Endothelial cell of umbilical vein (primary cell): ENCODE results near the gene GALNT17. TPM values are rescaled to one million over a fixed set of nuclear protein-coding genes. Genes with fewer than 3 reads are reported as not detected.

ENCODE experiments used
- BruUV-seq: library from RNA; stranded (reverse); fragments of 400-500 nt; replicated peaks from 2 replicates; lab custom pipeline; 2021; lab: Mats Ljungman, UMichigan
- CTCF ChIA-PET: fragments of 300-600, 350-600 bp; sonication (Branson Sonifier 250); formaldehyde crosslinking; loops from one replicate; lab custom pipeline; 2021; ENCODE audit warnings: antibody characterized with exemption, inconsistent platforms; lab: Charles Lee
- POLR2A ChIA-PET: fragments of 300-600, 350-600 bp; sonication (Branson Sonifier 250); formaldehyde crosslinking; loops from one replicate; lab custom pipeline; 2021; ENCODE audit warnings: antibody characterized with exemption, inconsistent platforms; lab: Charles Lee
- DNase-seq: peaks from one replicate; pipeline ENCODE4 v3.0.0-alpha.2; 2011; ENCODE audit warnings: low read depth, low spot score
- FAIRE-seq: peaks from 2 replicates; lab custom pipeline; 2011; peaks lifted over from hg19 to GRCh38; lab: Jason Lieb, UNC
- H2AFZ ChIP-seq: 2 replicates; pipeline ENCODE4 v1.6.0; 2012; ENCODE audit warnings: low read depth, low read length, control low read depth, inconsistent platforms
- H3K27ac ChIP-seq: 2 replicates; pipeline ENCODE4 v1.5.1; 2011; ENCODE audit warnings: low read depth, mild to moderate bottlenecking, control low read depth, low read length, moderate library complexity; ENCODE audit not compliant: insufficient read depth
- H3K27me3 ChIP-seq, 2 experiments: 2 replicates each; pipeline versions ENCODE4 v1.6.0 to v1.6.1; 2011; ENCODE audit warnings: low read length in 2 of 2, mixed read lengths in 1 of 2; ENCODE audit not compliant: control insufficient read depth in 2 of 2, insufficient read depth in 2 of 2
- H3K36me3 ChIP-seq, 2 experiments: 2 replicates in 1 of 2; 3 replicates in 1 of 2; pipeline ENCODE4 v1.5.1; 2011; ENCODE audit warnings: low read length in 2 of 2, mild to moderate bottlenecking in 1 of 2, moderate library complexity in 1 of 2; ENCODE audit not compliant: control insufficient read depth in 2 of 2, insufficient read depth in 2 of 2; ENCODE audit errors: extremely low read depth in 1 of 2
- H3K4me1 ChIP-seq: 3 replicates; pipeline ENCODE4 v1.5.1; 2011; ENCODE audit warnings: mild to moderate bottlenecking, low read length; ENCODE audit not compliant: control insufficient read depth, insufficient read depth; ENCODE audit errors: extremely low read depth
- H3K4me2 ChIP-seq: 2 replicates; pipeline ENCODE4 v1.6.1; 2011; ENCODE audit warnings: low read length, control low read depth, mixed read lengths; ENCODE audit not compliant: insufficient read depth
- H3K4me3 ChIP-seq, 3 experiments: fragments of 200-600 bp in 1 of 3; sonication (generic), shearing (Covaris generic) in 1 of 3; replicated peaks in 1 of 3; 2 replicates each; pipeline ENCODE4 v1.5.1; 2011 to 2016; ENCODE audit warnings: control low read depth in 3 of 3, low read length in 3 of 3, mild to moderate bottlenecking in 2 of 3, inconsistent platforms in 1 of 3, low read depth in 1 of 3, moderate library complexity in 1 of 3; ENCODE audit not compliant: insufficient read depth in 1 of 3
- H3K79me2 ChIP-seq: 2 replicates; pipeline ENCODE4 v1.6.0; 2012; ENCODE audit warnings: low read length, inconsistent platforms; ENCODE audit not compliant: control insufficient read depth, insufficient read depth
- H3K9ac ChIP-seq: replicated peaks from 2 replicates; pipeline ENCODE3; 2011; ENCODE audit warnings: low read length, control low read depth; ENCODE audit not compliant: insufficient read depth; ENCODE audit errors: extremely low read depth
- H3K9me1 ChIP-seq: replicated peaks from 3 replicates; pipeline ENCODE4 v1.6.0; 2011; ENCODE audit warnings: mild to moderate bottlenecking, low read length; ENCODE audit not compliant: control insufficient read depth, insufficient read depth; ENCODE audit errors: extremely low read depth
- H3K9me3 ChIP-seq: replicated peaks from 2 replicates; pipeline ENCODE4 v1.5.1; 2012; ENCODE audit warnings: low read length, inconsistent platforms; ENCODE audit not compliant: control insufficient read depth, insufficient read depth
- H4K20me1 ChIP-seq: replicated peaks from 2 replicates; pipeline ENCODE3; 2011; ENCODE audit warnings: mild to moderate bottlenecking, low read length; ENCODE audit not compliant: control insufficient read depth, insufficient read depth; ENCODE audit errors: extremely low read depth
- CTCF ChIP-seq, 2 donors: IDR thresholded peaks; 1 replicate in 1 of 2; 2 replicates in 1 of 2; pipeline ENCODE4 v1.5.1; 2011; ENCODE audit warnings: low read length in 2 of 2, mild to moderate bottlenecking in 2 of 2, moderate library complexity in 2 of 2, control low read depth in 1 of 2, inconsistent platforms in 1 of 2, low read depth in 1 of 2; ENCODE audit not compliant: insufficient read depth in 1 of 2; ENCODE audit errors: extremely low read depth in 1 of 2
- EZH2 ChIP-seq: IDR thresholded peaks from 2 replicates; pipeline ENCODE4 v1.6.1; 2012; ENCODE audit warnings: borderline replicate concordance, low read depth, mild to moderate bottlenecking, moderate library complexity, low read length, inconsistent platforms; ENCODE audit not compliant: severe bottlenecking
- FOS ChIP-seq: IDR thresholded peaks from 2 replicates; pipeline ENCODE4 v1.6.1; 2011; ENCODE audit warnings: mild to moderate bottlenecking, low read length, moderate library complexity, borderline replicate concordance; ENCODE audit not compliant: insufficient read depth
- GATA2 ChIP-seq: IDR thresholded peaks from 2 replicates; pipeline ENCODE4 v1.7.0; 2011; ENCODE audit warnings: low read depth, mild to moderate bottlenecking, moderate library complexity, mixed read lengths, low read length; ENCODE audit not compliant: insufficient read length, insufficient read depth
- JUN ChIP-seq: IDR thresholded peaks from 2 replicates; pipeline ENCODE4 v1.6.1; 2011; ENCODE audit warnings: borderline replicate concordance, low read depth; ENCODE audit not compliant: insufficient read length, insufficient read depth
- MAX ChIP-seq: IDR thresholded peaks from 2 replicates; pipeline ENCODE4 v1.6.1; 2011; ENCODE audit not compliant: insufficient read depth, insufficient read length
- MYC ChIP-seq: IDR thresholded peaks from one replicate; pipeline ENCODE4 v1.6.1; 2011; ENCODE audit warnings: mild to moderate bottlenecking, low read depth, low read length
- POLR2A ChIP-seq: IDR thresholded peaks from 2 replicates; pipeline ENCODE4 v1.6.1; 2012; ENCODE audit warnings: low read depth, mild to moderate bottlenecking, control low read depth, low read length
- POLR2AphosphoS5 ChIP-seq: IDR thresholded peaks from 2 replicates; pipeline ENCODE4 v1.6.1; 2012; ENCODE audit warnings: low read depth, mild to moderate bottlenecking, control low read depth, low read length, moderate library complexity; ENCODE audit not compliant: insufficient read depth
- dilution Hi-C: fragments of 300-500 bp; cut with MboI; formaldehyde crosslinking; loops from one replicate; pipeline ENCODE4 v1.15.0; 2019; ENCODE audit warnings: low sequenced_read_pairs; ENCODE audit not compliant: extremely low pct_ligation_motif_present
- intact Hi-C: fragments of 100-400 bp; cut with micrococcal nuclease; formaldehyde crosslinking; loops from one replicate; pipeline ENCODE4 v1.10.0; 2022
- polyA plus RNA-seq, 4 experiments: library from polyadenylated mRNA; depleted of rRNA in 3 of 4; stranded (reverse) in 3 of 4; unstranded in 1 of 4; fragments of >200 nt; gene quantifications; 2 replicates each; pipeline versions ENCODE4 v1.2.1 to v1.2.3, GENCODE V29; 2011 to 2012; ENCODE audit warnings: missing spikeins in 1 of 4
- total RNA-seq: library from RNA; stranded (reverse); gene quantifications from 2 replicates; pipeline ENCODE4 v1.2.3, GENCODE V29; 2021

Gene GALNT17
- total and polyA plus RNA-seq, 2 donors (not counting 3 experiments of a cell fraction or from before 2014, with no cell fraction given) = not detected

GRCh38 chr7:71361451-71362032 is 229.6 kb downstream of the GALNT17 start:
- H3K79me2 ChIP-seq = no peaks in the 10 kb centered on the region
- dilution Hi-C loops (no loop called here), intact Hi-C loops (no loop called here)
- H3K9ac ChIP-seq = no peak overlapping the region
- no peak overlapping the region for H3K4me2 ChIP-seq
- no peak overlapping the region for H3K4me3 ChIP-seq
- BruUV-seq = no TSS peak
- H3K9me3 ChIP-seq = no peaks in the 10 kb centered on the region
- ChIA-PET POLR2A (no interaction called here), CTCF (no interaction called here)
- no peak overlapping the region for H2AFZ ChIP-seq
- H3K27ac ChIP-seq = no peak overlapping the region
- no peaks in the 10 kb centered on the region for H3K36me3 ChIP-seq
- TF ChIP-seq EZH2 (no peak), FOS (no peak), MYC (no peak), POLR2A (no peak), POLR2AphosphoS5 (no peak), JUN (no peak), CTCF (IDR thresholded peaks at IDR 0.05; ENCODE audit: extremely low read depth in 1 of 2, insufficient read depth in 1 of 2, low read depth in 1 of 2, low read length in 2 of 2) (no peak), MAX (no peak), GATA2 (no peak)
- no peak for FAIRE-seq
- H4K20me1 ChIP-seq = no peaks in the 10 kb centered on the region
- DNase-seq = no peak
- H3K27me3 ChIP-seq = no peaks in the 10 kb centered on the region
- no peaks in the 10 kb centered on the region for H3K9me1 ChIP-seq
- no peaks in the 10 kb centered on the region for H3K4me1 ChIP-seq
